ENCODE measurements around the gene GSE1. TPM values are rescaled to one million over a fixed set of nuclear protein-coding genes. Genes with fewer than 3 reads are reported as not detected.

GSE1 gene
- total and polyA plus RNA-seq, 9 of the 15 experiments (the other 6 are each of a cell fraction or from before 2014, with no cell fraction given), result 12.2 to 244 (median 57.9) TPM

DNA sequence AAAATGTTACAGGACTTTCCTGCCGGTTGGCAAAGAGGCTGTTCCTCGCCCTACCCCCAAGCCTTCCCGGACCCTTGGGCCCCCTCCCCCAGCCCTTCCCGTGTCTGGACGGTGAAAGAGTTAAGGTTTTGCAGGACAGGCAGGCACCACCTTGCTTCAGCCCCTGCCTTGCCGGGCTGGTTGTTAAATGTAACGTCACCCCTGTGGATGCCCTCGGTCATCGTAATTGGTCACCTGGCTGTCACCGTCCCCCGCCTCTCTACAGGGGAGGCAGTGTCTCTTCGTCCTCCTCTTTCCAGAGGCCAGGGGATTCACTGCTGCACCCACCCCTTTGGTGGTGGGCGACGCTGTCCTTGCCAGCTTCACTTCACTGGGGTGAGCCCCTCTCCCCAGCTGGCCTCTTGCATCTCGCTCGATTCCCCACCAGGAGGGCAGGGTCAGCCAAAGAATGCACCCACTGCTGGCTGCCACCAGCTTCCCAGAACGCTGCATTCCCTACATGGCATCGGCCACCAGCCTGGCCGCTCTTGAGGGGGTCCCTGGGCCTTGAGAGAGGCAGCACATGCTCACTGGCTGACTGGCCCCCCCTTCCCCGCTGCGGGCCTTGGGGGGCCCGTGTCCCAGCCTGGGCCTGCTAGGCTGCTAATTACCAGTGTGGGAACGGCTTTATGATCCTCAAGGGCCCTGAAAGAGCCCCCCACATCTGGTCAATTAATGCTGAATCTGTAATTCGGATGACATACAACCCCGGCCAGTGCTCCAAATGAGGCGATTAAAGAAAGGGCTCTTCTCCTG lies 25.2 kb upstream of the GSE1 start (continued):
- TF ChIP-seq, protein P1, sequence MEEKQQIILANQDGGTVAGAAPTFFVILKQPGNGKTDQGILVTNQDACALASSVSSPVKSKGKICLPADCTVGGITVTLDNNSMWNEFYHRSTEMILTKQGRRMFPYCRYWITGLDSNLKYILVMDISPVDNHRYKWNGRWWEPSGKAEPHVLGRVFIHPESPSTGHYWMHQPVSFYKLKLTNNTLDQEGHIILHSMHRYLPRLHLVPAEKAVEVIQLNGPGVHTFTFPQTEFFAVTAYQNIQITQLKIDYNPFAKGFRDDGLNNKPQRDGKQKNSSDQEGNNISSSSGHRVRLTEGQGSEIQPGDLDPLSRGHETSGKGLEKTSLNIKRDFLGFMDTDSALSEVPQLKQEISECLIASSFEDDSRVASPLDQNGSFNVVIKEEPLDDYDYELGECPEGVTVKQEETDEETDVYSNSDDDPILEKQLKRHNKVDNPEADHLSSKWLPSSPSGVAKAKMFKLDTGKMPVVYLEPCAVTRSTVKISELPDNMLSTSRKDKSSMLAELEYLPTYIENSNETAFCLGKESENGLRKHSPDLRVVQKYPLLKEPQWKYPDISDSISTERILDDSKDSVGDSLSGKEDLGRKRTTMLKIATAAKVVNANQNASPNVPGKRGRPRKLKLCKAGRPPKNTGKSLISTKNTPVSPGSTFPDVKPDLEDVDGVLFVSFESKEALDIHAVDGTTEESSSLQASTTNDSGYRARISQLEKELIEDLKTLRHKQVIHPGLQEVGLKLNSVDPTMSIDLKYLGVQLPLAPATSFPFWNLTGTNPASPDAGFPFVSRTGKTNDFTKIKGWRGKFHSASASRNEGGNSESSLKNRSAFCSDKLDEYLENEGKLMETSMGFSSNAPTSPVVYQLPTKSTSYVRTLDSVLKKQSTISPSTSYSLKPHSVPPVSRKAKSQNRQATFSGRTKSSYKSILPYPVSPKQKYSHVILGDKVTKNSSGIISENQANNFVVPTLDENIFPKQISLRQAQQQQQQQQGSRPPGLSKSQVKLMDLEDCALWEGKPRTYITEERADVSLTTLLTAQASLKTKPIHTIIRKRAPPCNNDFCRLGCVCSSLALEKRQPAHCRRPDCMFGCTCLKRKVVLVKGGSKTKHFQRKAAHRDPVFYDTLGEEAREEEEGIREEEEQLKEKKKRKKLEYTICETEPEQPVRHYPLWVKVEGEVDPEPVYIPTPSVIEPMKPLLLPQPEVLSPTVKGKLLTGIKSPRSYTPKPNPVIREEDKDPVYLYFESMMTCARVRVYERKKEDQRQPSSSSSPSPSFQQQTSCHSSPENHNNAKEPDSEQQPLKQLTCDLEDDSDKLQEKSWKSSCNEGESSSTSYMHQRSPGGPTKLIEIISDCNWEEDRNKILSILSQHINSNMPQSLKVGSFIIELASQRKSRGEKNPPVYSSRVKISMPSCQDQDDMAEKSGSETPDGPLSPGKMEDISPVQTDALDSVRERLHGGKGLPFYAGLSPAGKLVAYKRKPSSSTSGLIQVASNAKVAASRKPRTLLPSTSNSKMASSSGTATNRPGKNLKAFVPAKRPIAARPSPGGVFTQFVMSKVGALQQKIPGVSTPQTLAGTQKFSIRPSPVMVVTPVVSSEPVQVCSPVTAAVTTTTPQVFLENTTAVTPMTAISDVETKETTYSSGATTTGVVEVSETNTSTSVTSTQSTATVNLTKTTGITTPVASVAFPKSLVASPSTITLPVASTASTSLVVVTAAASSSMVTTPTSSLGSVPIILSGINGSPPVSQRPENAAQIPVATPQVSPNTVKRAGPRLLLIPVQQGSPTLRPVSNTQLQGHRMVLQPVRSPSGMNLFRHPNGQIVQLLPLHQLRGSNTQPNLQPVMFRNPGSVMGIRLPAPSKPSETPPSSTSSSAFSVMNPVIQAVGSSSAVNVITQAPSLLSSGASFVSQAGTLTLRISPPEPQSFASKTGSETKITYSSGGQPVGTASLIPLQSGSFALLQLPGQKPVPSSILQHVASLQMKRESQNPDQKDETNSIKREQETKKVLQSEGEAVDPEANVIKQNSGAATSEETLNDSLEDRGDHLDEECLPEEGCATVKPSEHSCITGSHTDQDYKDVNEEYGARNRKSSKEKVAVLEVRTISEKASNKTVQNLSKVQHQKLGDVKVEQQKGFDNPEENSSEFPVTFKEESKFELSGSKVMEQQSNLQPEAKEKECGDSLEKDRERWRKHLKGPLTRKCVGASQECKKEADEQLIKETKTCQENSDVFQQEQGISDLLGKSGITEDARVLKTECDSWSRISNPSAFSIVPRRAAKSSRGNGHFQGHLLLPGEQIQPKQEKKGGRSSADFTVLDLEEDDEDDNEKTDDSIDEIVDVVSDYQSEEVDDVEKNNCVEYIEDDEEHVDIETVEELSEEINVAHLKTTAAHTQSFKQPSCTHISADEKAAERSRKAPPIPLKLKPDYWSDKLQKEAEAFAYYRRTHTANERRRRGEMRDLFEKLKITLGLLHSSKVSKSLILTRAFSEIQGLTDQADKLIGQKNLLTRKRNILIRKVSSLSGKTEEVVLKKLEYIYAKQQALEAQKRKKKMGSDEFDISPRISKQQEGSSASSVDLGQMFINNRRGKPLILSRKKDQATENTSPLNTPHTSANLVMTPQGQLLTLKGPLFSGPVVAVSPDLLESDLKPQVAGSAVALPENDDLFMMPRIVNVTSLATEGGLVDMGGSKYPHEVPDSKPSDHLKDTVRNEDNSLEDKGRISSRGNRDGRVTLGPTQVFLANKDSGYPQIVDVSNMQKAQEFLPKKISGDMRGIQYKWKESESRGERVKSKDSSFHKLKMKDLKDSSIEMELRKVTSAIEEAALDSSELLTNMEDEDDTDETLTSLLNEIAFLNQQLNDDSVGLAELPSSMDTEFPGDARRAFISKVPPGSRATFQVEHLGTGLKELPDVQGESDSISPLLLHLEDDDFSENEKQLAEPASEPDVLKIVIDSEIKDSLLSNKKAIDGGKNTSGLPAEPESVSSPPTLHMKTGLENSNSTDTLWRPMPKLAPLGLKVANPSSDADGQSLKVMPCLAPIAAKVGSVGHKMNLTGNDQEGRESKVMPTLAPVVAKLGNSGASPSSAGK (IDR thresholded peaks at IDR 0.05), result no peak
- no peak for TF ChIP-seq ZNF354B (CRISPR knock-in tag; IDR thresholded peaks at IDR 0.05)
- TF ChIP-seq CBFB (CRISPR knock-in tag; IDR thresholded peaks at IDR 0.05), result no peak
- TF ChIP-seq TSC22D4 (tag; IDR thresholded peaks at IDR 0.05), result no peak
- no peak for TF ChIP-seq KLF6 (CRISPR knock-in tag; IDR thresholded peaks at IDR 0.05; ENCODE audit: borderline replicate concordance)
- TF ChIP-seq, protein P2, sequence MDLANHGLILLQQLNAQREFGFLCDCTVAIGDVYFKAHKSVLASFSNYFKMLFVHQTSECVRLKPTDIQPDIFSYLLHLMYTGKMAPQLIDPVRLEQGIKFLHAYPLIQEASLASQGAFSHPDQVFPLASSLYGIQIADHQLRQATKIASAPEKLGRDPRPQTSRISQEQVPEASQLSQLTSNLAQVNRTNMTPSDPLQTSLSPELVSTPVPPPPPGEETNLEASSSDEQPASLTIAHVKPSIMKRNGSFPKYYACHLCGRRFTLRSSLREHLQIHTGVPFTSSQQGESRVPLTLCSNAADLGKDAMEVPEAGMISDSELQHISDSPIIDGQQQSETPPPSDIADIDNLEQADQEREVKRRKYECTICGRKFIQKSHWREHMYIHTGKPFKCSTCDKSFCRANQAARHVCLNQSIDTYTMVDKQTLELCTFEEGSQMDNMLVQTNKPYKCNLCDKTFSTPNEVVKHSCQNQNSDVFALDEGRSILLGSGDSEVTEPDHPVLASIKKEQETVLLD (IDR thresholded peaks at IDR 0.05), result no peak
- TF ChIP-seq DIDO1 (tag; IDR thresholded peaks at IDR 0.05; ENCODE audit: low read depth), result no peak
- peak; percentile 67; the same call in 1 of the 2 replicates for TF ChIP-seq ZBTB7A (IDR thresholded peaks at IDR 0.05; ENCODE audit: borderline replicate concordance, control insufficient read depth, low read depth, low read length)
- TF ChIP-seq BCOR (IDR thresholded peaks at IDR 0.05), result no peak
- TF ChIP-seq HNRNPUL1 (IDR thresholded peaks at IDR 0.05; ENCODE audit: low read length), result no peak
- TF ChIP-seq, protein P3, sequence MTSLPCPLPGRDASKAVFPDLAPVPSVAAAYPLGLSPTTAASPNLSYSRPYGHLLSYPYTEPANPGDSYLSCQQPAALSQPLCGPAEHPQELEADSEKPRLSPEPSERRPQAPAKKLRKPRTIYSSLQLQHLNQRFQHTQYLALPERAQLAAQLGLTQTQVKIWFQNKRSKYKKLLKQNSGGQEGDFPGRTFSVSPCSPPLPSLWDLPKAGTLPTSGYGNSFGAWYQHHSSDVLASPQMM (CRISPR knock-in tag; IDR thresholded peaks at IDR 0.05), result no peak
- TF ChIP-seq SRSF3 (IDR thresholded peaks at IDR 0.05; ENCODE audit: insufficient read depth, low read length), result no peak
- no peak for TF ChIP-seq PHF8 (IDR thresholded peaks at IDR 0.05; ENCODE audit: borderline replicate concordance, low read length)
- TF ChIP-seq CBX5 (IDR thresholded peaks at IDR 0.05; ENCODE audit: borderline replicate concordance, low read depth), result no peak
- TF ChIP-seq PRMT5 (CRISPR knock-in tag; IDR thresholded peaks at IDR 0.05), result no peak
